Osteocyte (in vitro differentiated cells): ENCODE data around the gene OR5H14. TPM values are rescaled to one million over a fixed set of nuclear protein-coding genes. Genes with fewer than 3 reads are reported as not detected.
"Not testable (repeated sequence)": the region's sequence is repeated elsewhere in the genome, so short reads cannot be mapped to it uniquely, and the experiment has no call there.

Source experiments
- DNase-seq: peaks from one replicate; pipeline ENCODE4 v3.0.0; 2021; ENCODE audit warnings: mixed read lengths; ENCODE audit not compliant: unreplicated experiment; ENCODE audit errors: extremely low spot score
- H3K27ac Mint-ChIP-seq: one replicate; pipeline ENCODE4 v1.8.0; 2021; ENCODE audit warnings: mild to moderate bottlenecking, mixed read lengths; ENCODE audit not compliant: unreplicated experiment
- H3K27me3 Mint-ChIP-seq: one replicate; pipeline ENCODE4 v1.8.0; 2021; ENCODE audit warnings: mixed read lengths; ENCODE audit not compliant: unreplicated experiment
- H3K36me3 Mint-ChIP-seq: one replicate; pipeline ENCODE4 v1.8.0; 2021; ENCODE audit warnings: mixed read lengths; ENCODE audit not compliant: unreplicated experiment
- H3K4me1 Mint-ChIP-seq: one replicate; pipeline ENCODE4 v1.8.0; 2021; ENCODE audit warnings: mixed read lengths; ENCODE audit not compliant: unreplicated experiment
- H3K4me3 Mint-ChIP-seq: one replicate; pipeline ENCODE4 v1.8.0; 2021; ENCODE audit warnings: mild to moderate bottlenecking, moderate library complexity, mixed read lengths; ENCODE audit not compliant: unreplicated experiment
- H3K9me3 Mint-ChIP-seq: one replicate; pipeline ENCODE4 v1.8.0; 2021; ENCODE audit warnings: mixed read lengths; ENCODE audit not compliant: unreplicated experiment
- CTCF ChIP-seq: fragments of 200-600 bp; sonication (generic); IDR thresholded peaks from 2 replicates; pipeline ENCODE4 v1.5.0; 2021; ENCODE audit warnings: antibody characterized with exemption, mild to moderate bottlenecking, moderate library complexity
- total RNA-seq: library from RNA; stranded (reverse); gene quantifications from 2 replicates; pipeline ENCODE4 v1.2.1, GENCODE V29; 2021

The OR5H14 gene
- total RNA-seq, 1 donor from 2014 or later, result not detected

- H3K4me1 Mint-ChIP-seq, result no peaks in the 10 kb centered on the region
- no peak overlapping the region for H3K27ac Mint-ChIP-seq
Observed at GRCh38 chr3:98140531-98140930, 6.7 kb upstream of the OR5H14 start.

DNA sequence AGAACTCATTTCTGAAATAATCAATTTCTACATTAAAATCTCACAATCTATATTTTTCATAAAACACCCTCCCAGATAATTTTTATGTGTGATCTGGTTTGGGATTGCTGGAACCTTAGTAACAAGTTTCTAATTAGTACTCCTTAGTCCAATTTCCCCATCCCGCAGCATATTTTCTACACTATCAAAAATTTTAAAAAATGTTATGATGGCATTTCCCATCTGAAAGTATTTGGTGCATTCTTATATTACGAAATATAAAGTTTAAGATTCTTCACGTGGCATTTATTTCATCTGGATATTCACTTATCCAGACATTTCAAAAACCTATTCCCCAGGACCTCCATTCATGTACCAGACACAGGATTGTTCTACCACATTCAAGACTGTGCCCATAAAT lies 1.5 kb downstream of the OR5H14 start:
- DNase-seq, result no peak
- no peaks in the 10 kb centered on the region for H3K36me3 Mint-ChIP-seq
- H3K27me3 Mint-ChIP-seq, result no peaks in the 10 kb centered on the region
- peaks cover 8% of the 10 kb centered on the region for H3K9me3 Mint-ChIP-seq
- no peak overlapping the region for H3K27ac Mint-ChIP-seq
- no peak for TF ChIP-seq CTCF
- no peak overlapping the region for H3K4me3 Mint-ChIP-seq
- H3K4me1 Mint-ChIP-seq, result no peaks in the 10 kb centered on the region

More at GRCh38 chr3:98140531-98140930, 6.7 kb upstream of the OR5H14 start:
- no peak for TF ChIP-seq CTCF
- no peaks in the 10 kb centered on the region for H3K36me3 Mint-ChIP-seq
- no peaks in the 10 kb centered on the region for H3K9me3 Mint-ChIP-seq
- H3K4me3 Mint-ChIP-seq, result no peak overlapping the region
- H3K27me3 Mint-ChIP-seq, result peaks cover 8% of the 10 kb centered on the region
- no peak for DNase-seq

DNA sequence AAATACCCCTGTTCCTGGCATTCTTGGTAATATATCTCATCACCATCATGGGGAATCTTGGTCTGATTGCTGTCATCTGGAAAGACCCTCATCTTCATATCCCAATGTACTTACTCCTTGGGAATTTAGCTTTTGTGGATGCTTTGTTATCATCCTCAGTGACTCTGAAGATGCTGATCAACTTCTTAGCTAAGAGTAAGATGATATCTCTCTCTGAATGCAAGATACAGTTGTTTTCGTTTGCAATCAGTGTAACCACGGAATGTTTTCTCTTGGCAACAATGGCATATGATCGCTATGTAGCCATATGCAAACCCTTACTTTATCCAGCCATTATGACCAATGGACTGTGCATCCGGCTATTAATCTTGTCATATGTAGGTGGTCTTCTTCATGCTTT lies 2.2 kb downstream of the OR5H14 start:
- not testable (repeated sequence) for H3K4me1 Mint-ChIP-seq, H3K36me3 Mint-ChIP-seq, DNase-seq, H3K4me3 Mint-ChIP-seq, H3K27ac Mint-ChIP-seq, H3K27me3 Mint-ChIP-seq, H3K9me3 Mint-ChIP-seq

DNA sequence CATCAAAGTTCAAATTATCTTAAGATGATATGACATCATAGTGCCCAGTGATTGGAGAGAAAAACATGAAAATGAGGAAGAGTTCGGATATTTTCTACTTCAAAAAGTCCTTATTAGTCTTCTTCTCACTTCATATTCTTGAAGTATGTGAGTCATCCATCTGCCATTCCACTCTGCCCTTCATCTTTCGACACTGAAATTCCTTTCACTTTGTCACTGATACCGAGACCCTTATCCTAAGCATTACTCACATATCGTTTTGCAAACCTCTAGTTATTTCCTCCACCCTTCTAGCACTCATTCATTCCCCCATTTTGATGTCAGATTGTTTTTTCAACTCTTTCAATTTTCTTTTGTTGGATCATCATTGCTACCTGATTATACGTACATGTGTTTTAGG lies 4.0 kb downstream of the OR5H14 start:
- H3K27ac Mint-ChIP-seq, result no peak overlapping the region
- TF ChIP-seq CTCF, result no peak
- no peaks in the 10 kb centered on the region for H3K27me3 Mint-ChIP-seq
- H3K36me3 Mint-ChIP-seq, result no peaks in the 10 kb centered on the region
- peaks cover 8% of the 10 kb centered on the region for H3K9me3 Mint-ChIP-seq
- DNase-seq, result no peak
- no peaks in the 10 kb centered on the region for H3K4me1 Mint-ChIP-seq
- no peak overlapping the region for H3K4me3 Mint-ChIP-seq

DNA sequence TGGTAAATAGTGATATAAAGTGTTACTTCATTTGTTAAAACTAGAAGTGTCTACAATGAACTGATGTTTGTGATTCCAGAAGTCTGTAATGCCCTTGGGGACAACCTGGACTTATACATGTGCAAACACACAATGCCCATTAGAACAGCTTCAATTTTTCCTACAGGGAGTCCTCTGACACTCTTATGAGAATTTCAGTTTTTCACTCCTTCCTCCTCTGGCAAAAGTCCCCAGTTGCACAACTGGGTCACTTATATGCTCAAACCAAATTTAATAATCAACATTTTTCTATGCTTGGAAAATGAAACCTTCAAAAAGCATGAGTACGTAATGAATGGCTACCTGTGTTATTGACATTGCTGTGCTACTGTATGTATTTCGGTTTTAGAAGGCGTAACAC lies 19.1 kb downstream of the OR5H14 start, which contains the start of gene OR5H15:
Gene OR5H15, plus strand, starts transcription at position 301 of the 400 bp plus-strand sequence. CDS start 2,004 bp downstream, outside the sequence.
- Mint-ChIP-seq H3K36me3 (no peaks in the 10 kb centered on the region), H3K4me3 (no peak within 1 kb of the TSS), H3K9me3 (no peaks in the 10 kb centered on the region), H3K27ac (no peak within 1 kb of the TSS), H3K4me1 (no peaks in the 10 kb centered on the region), H3K27me3 (no peaks in the 10 kb centered on the region)
- DNase-seq, result no peak
- TF ChIP-seq CTCF, result no peak

DNA sequence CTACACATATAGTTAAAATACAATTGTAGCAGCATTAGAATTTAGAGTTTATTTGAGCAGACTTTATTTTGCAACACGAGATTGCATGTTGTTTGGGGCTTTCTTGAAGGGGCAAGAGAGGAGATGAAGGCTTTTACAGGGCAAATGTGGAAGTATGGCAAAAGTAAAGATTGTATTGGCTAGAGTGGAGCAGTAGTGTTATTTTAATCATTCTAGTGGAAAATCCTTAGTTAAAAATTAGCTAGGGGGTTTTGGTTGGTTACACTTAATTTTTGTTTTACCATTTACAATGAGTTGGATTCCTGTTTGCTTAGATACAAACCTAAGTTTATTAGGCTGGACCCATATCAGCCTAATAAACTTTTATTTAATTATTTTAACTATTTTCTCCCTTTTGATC lies 23.8 kb downstream of the OR5H14 start:
- H3K4me3 Mint-ChIP-seq, result no peak overlapping the region
- H3K27me3 Mint-ChIP-seq, result no peaks in the 10 kb centered on the region
- no peaks in the 10 kb centered on the region for H3K36me3 Mint-ChIP-seq

More for the DNA sequence above, 23.8 kb downstream of the OR5H14 start:
- no peak for TF ChIP-seq CTCF
- DNase-seq, result no peak
- no peaks in the 10 kb centered on the region for H3K9me3 Mint-ChIP-seq
- H3K27ac Mint-ChIP-seq, result no peak overlapping the region
- H3K4me1 Mint-ChIP-seq, result no peaks in the 10 kb centered on the region
